Hematopoietic multipotent progenitor cell (in vitro differentiated cells): ENCODE data around the gene RUNDC3A. TPM values are rescaled to one million over a fixed set of nuclear protein-coding genes. Genes with fewer than 3 reads are reported as not detected.

Experiments
- DNase-seq, 3 donors: peaks; one replicate each; pipeline ENCODE4 v3.0.0-alpha.2; 2011 to 2015; ENCODE audit warnings: low read depth in 2 of 3, low spot score in 2 of 3
- total RNA-seq: library from RNA; depleted of rRNA; stranded (reverse); fragments of >200 nt; gene quantifications from one replicate; pipeline ENCODE4 v1.2.3, GENCODE V29; 2012

Gene RUNDC3A
- 1.6 TPM for total RNA-seq

DNA sequence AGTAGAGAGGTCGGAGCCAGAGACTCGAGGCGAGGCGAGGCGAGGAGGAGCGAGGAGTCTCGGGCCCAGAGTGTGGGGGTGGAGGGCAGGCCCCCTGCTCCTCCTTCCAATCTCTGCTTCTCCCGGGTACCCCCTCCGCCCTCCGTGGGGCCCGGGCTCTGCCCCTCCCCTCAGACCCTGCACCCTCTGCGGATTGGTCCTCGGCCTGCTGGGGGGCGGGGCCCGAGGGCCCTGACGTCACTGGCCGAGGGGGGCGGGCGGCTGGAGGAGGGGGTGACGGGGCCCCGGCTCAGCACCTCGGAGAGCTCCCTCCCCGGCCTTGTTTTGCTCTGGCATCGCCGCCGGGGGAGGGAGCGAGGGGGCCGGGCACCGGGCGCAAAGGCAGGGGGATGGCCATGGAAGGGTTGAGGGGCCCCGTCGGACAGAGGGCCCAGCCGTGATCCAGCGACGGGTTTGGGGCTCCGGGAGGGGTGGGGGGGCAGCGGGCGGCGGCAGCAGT is at the start of gene RUNDC3A:
Gene RUNDC3A, plus strand, starts transcription at position 282 of the 499 bp plus-strand sequence. CDS start 232 bp downstream, outside the sequence.
- peak; percentile 75 to 91 (median 89) for DNase-seq

DNA sequence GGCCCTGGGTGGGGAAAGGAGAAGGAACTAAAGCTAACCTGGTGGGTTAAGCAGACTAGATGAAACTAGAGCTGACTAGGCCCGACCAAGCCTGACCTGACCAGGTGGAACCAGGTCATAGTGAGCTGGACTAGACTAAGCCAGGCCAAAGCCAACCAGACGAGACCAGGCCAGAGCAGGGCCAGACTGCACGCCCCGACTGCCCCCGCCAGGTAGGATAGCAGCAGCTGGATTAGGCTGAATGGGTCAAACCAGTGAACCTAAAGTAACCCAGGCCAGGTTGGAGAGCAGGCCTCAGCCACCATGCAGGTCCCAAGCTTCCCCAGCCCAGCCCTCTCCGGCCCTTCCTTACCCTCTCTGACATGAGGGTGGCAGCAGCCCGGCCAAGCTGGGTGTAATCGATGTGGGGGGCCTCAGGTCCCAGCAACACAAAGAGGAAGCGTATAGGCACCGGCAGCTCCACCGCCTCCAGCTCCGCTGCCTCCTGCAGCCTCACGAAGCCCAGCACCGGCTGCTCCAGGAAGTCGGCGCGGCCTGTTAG is 49.5 kb upstream of the RUNDC3A start:
- DNase-seq = no peak

DNA sequence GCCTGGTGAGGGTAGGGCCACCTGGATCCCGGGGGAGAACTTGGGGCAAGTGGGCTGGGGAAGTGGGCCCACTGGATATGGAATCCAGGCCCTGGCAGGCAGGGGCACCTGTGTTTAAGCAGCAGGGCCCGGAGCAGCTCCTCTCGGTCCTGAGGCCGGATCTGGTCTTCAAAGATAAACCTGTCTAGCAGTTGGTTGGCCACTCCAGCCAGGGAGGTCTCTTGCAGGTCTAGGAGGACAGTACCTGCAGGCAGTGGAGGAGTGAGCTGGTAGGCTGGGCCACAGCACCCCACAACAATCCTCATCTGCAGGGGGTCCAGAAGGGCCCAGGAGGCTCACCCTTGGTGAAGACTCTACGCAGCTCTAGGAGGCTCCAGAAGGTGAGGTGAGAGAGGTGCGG is 48.1 kb upstream of the RUNDC3A start:
- no peak for DNase-seq

DNA sequence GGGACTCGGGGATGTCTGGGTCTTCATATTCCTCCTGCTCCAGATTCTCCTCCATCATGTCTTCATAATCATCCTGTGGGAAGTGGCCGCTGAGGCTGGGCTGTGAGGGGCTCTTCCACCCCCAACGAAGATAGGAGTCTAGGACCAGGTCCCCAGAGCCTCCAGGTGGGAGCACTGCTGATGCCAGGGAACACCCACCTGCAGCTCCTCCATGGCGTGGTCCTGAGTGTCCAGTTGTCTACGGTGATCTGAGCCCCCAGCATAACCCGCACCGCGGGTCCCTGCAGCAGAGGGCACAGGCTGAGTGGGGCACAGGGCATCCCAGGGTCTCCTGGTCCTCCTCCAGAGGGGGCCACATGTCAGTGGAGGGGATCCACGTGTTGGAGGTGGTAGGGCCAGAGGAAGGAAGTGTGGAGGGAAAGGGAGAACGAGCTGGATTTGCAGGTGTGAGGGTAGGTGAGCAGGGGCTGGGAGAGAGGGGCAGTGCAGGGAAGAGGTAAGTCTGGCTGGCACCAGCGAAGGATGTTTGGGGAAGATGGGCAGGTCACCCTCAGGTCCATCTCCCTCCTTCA is 45.7 kb upstream of the RUNDC3A start:
- no peak for DNase-seq

DNA sequence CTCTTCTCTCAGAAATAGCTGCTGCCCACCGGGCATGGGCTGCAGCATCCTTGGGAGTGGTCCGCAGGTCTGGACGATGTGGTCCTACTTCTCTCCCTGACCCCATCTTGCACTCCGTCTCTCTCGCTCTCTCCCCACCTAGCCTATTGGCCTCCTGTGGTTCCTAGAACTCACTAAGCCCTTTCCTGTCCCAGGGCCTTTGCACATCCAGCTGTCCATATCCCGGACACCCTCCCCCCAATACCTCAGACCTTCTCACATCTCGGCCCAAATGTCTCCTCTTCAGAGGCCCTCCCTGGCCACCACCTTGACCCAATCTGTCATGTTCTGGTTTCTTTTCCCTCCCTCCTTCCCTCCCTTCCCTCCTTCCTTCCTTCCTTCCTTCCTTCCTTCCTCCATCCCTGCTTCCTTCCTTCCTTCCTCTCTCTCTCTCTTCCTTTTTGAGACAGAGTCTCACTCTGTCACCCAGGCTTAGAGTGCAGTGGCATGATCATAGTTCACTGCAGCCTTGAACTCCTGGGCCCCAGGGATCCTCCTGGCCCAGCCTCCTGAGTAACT is 45.0 kb upstream of the RUNDC3A start:
- no peak for DNase-seq

DNA sequence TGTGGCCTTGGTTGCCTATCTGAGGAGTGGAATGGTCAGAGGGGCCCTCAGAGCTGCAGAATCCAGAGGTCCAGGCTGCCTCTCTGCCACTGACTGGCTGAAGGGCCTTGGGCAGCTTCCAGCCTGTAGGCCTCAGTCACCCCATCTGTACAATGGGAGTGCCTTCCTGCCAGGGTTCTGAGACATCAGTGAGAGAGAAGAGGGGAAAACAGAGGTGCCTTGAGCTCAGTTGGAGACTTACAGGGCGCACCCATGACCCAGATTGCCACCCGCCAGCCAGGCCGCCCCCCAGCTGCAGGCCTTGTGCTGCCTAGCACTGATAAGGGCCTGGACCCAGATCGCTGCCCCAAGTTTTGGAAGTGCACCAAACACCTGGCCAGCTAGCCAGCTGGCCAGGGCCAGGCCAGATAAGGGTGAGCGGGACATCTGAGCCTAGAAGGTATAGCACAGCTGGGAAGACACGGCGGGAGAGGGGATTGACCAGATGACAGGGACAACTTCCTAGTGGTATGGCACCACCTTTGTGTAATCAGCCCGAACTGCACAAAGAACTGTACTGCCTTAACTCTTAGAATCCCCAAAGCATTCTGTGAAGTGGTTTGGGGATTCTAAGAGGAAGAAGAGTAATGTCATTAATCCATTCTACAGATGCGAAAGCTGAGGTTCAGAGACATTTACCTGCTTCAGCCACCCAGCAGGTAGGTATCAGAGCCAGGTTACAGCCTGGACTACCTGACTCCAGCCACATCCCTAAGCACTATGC is 41.8 kb upstream of the RUNDC3A start:
- peak in 1 of 3 donors; percentile 35 for DNase-seq

DNA sequence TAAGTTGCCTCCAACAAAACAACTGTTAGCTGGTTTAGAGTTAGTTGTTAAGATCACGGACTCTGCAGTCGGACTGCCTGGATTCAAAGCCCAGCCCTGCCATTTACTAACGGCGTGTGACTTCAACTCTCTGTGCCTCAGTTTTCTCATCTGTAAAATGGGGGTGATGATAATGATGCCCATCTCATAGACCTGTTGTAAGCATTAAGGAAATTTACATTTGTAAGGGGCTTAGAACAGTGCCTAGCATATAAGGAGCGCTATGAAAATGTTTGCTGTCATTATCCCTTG is 41.3 kb upstream of the RUNDC3A start:
- DNase-seq = no peak

DNA sequence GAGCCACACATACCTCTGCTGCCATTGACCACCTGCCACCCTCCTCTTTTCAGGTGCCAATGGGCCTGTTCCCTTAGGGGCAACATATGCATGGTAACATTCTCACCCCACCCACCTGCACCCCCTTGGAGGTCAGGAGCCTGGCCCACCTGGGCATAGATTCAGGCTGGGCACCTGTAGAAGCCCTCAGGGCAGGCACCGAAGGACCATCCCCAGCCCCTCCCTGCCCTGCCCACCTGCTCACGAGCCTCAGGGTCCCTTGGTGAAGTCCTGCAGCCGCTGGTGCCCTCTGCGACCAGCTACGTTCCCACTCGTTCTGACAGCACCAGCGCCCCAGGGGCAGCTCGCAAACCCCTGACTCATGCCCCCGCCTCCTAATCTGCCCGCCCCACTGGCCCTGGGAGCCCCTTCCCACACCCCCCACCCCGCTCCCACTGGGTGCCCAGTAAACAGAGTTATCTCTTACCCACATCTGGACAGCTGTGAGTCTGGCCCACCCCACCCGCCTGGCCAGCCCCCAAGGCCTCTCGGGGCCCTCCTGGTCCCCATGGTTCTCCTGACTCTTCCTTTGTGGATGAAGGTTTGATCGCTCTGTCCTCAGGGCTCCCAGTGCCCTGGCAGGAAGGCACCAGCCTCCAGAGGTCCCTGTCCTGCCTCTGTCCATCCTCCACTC is 40.4 kb upstream of the RUNDC3A start, which contains the start of gene SLC4A1:
Gene SLC4A1, minus strand, starts transcription at position 318 of the 673 bp plus-strand sequence. CDS start 5,269 bp downstream, outside the sequence.
- DNase-seq = no peak

DNA sequence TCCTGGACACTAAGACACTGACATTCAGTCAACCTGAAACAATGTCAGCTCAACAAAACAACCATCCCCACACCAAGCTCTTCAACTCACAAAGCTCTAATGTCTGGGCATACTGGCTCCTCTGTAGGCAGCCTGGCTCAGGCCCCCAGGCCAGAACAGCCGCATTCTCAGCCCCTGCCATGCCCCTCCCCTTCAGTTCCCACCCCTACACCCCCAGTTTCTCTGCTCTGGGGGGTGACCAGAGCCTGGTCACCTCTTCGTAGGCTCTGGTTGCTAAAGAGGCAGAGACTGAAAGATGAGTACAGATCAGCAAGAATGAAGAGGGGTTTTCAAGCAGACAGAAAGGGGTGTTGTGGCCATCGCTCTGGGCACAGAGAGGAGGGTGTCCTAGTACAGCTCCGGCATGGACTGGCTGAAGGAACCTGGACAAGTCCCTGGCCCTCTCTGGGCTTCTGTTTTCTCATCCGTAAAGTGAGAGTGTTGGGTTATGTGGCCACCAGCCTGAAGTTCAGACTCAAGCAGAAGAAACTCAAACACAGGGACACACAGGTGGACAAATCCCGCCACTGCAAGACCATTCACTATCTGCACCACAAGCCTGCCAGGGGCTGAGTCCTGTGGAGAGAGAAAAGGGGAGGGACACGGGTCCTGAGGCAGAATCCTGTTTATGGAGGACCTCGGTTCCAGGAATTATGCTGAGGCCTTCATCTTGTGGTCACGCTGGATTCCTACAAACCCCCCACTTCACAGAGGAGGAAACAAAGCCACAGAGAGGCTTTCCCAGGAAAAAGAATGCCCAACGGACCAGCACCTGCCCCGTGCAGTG is 39.5 kb upstream of the RUNDC3A start:
- no peak for DNase-seq

DNA sequence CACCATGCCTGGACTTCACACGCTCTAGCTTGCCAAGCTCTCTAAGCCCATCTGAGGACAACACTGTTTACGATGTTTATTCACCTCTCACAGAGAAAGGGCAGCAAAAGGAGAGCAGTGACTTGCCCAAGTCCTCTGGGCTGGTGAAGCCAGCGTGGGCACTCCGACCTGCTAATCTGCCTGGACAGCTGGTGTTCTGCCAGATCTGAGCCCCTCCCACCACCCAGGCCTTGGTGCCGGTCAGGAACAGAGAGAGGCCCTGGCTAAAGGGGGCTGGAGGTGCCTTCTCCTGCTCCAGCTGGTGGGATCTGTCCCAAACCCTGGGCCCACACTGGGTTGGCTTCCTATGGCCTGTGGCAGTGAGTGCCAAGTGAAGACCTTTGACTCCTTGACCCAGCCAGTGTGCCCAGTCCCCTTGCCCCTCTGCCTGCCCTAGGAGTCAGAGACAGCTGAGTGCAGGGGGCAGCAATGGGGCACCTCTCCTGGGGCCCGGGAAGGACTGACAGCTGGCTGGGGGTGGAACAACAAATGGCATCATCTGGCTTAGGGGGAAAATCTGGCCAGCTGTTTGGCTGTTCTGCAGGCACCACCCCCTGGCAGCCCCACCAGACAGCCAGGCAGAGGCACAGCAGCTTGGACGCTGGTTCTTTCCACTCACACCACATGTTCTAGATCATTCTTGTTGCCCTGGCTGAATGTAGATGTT is 38.7 kb upstream of the RUNDC3A start:
- DNase-seq = no peak

DNA sequence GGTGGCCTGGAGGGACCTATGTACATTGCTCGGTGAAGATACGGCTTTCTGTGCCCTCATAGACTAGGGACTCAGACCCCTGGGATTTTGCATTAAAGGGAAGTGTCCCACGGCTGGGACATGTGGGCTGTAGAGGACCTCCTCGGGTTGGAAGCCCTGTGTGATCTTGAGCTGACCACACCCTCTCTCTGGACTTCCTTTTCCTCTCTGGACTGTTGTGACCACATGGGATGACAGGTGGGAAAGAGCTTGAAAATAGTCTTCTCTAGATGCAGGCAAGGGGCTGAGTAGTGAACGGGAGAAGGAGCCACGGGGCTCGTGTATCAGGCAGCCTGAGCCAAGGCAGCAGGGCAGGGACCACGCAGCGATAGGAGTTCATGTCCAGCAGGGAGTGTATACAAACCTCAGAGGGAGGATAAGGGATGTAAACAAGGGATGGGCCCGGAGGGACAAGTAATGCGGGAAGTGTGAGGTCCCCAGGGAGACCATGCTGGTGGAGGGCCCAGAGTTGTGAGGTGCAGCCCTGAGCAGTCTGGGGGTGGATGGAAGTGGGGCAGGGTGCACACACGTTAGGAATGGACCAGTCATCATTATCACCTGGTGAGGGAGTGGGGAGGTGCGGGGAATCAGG is 36.0 kb upstream of the RUNDC3A start:
- no peak for DNase-seq

DNA sequence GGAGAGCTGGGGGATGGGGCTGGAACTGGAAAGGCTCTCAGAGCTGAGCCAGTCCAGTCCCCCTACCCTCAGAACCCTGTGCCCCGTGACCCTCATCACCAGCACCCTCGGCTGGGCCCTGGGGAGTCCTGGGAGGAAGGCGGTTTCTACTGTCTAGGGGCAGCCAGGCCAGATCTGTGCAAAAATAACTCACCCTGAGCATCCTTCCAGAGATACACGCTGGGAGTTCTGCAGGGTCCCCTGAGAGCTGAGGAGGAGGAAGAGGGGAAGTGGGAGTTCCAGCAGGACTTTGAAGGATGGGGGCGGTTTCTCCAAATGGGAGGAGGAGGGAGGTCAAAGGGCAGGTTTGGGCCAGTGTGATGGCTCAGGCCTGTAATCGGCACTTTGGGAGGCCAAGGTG is 35.4 kb upstream of the RUNDC3A start:
- DNase-seq = no peak

DNA sequence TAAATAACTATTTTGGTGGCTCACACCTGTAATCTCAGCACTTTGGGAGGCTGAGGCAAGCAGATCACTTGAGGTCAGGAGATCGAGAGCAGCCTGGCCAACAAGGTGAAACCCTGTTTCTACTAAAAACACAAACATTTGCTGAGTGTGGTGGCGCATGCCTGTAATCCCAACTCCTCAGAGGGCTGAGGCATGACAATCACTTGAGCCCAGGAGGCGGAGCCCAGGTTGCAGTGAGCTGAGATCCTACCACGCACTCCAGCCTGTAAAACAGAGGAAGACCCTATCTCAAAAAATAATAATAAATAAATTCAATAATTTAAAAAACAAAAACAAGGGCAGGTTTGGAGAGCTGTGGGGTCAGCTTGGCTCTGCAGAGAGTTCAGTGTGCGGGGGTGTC is 34.8 kb upstream of the RUNDC3A start:
- DNase-seq = no peak

DNA sequence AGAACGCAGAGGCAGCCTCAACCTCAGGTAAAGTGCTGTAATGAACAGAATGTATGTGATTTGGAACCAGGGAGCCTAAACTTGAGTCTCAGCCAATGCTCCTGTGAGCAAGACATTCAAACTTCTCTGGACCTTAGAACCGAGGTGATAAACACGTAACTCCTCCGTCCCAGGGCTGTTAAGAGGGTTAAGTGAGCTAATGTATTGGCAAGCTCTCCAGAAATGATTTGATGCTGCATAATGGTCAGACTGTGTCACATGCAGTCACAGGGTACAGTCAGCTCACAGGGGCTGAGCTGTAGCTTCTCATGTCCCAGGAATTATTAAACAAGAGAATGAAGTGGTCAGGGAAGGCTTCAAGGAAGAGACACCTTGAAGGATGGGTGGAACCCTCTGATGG is 30.4 kb upstream of the RUNDC3A start:
- no peak for DNase-seq

DNA sequence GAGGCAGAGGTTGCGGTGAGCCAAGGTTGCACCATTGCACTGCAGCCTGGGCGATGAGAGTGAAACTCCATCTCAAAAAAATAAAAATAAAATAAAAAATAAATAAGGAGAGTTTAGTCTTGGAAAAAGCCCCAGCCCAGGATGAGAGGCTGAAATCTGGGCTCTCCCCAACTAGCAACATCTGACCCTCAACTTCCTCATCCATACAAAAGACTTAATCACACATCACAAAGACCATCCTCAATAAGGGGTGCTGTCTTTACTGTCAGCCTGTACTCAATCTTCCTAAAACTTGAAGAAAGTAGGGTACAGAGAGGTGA is 29.1 kb upstream of the RUNDC3A start:
- DNase-seq = no peak

DNA sequence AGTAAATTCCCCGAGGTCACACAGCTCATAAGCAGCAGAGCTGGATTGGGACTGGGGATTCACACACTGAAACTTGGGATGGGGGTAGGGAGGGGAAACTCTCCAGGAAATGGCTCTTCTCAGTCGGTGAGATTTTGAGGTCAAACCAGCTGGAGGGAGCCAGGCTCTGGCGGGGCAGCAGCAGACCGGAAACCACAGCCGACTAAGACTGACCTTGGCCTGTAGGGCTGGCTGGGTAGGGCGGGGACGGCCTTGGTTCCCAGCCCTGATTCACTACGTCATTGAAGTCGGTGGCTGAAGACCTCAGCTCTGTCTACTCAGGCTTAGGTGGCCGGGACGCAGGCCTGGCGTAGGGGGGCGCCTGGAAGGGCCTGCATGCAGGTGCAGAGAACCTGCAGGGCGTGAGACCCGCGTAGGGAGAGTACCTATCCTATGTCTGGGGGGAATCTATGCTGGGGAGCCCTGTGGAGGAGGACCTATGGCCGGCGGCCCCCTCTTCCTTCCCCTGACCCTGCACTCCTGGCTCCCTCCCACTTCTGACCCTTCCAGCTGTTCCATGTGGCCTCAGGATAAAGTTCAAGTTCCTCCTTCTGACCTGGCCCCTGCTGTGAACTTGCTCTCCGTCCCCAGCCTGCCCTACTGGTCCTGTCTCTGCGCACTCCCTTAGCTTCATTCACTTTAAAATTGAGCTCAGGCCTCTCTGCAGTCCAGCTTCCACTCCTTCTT is 28.6 kb upstream of the RUNDC3A start:
- peak in 2 of 3 donors; percentile 51 to 56 for DNase-seq

DNA sequence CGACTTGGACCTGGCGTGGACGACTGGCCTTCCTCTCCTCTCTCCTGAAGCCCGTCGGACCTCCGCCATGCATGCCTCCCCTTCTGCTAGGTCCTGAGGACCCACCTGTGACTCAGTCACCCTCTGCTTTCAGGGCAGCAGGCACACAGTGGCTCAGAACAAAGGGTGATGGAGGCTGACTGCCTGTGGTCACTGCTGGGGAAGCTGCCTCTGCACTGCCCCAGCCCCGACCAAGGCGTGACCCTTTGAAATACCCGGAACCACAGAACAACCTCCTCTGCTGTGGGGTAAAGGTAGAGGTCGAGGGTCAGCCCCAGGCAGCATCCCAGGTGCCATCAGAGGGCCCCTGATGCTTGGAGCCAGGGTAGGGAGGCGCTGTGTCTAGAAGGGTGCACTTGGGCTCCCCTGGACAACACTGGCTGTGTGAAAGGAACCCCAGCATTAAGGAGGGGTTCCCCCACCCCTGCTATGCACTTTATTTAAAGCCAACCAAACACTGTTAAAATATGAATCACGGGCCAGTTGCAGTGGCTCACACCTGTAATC is 27.9 kb upstream of the RUNDC3A start:
- DNase-seq = no peak

DNA sequence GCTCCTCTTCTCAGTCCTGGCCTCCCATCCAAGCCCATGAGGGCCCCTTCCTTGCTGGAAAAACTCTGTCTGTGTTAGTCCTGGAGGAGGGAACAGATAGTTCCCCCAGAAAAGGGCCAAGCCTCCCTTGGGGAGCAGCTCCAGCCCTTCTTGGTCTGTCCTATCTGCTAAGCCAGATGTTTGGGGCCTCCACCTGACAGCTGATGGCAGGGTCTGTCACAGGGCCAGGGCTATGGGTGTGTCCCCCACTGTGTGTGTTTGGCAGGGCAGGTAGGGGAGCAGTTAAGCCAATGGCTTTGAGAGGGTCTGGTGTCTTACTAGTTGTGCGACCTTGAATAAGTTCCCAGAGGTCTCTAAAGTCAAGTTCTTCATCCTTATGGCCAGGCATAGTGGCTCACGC is 26.8 kb upstream of the RUNDC3A start:
- no peak for DNase-seq

DNA sequence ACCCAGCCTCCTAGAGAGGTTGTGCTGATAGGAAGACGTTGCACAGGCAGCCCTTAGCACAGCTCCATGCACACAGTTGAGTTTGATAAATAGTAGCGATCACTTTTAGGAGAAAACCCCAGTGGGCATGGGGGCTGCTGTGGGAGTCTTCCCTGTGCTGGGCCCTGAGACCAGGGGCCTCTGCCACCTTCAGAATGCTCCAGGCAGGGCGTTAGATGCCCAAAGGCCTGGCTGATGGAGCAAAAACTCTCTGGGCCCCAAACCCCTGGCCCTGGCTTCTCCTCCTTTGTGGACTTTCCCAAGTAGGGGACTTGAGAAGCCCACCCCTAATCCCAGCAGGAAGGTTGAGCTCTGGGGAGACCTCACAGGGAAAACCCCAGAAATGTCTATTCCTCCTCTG is 26.1 kb upstream of the RUNDC3A start:
- DNase-seq = no peak
